OCI-M1 (cell line): ENCODE measurements around the gene TRAPPC12.

Experiments used
- DNase-seq: peaks from one replicate; lab custom pipeline; 2025; lab: John Stamatoyannopoulos, UW

TRAPPC12 gene

DNA sequence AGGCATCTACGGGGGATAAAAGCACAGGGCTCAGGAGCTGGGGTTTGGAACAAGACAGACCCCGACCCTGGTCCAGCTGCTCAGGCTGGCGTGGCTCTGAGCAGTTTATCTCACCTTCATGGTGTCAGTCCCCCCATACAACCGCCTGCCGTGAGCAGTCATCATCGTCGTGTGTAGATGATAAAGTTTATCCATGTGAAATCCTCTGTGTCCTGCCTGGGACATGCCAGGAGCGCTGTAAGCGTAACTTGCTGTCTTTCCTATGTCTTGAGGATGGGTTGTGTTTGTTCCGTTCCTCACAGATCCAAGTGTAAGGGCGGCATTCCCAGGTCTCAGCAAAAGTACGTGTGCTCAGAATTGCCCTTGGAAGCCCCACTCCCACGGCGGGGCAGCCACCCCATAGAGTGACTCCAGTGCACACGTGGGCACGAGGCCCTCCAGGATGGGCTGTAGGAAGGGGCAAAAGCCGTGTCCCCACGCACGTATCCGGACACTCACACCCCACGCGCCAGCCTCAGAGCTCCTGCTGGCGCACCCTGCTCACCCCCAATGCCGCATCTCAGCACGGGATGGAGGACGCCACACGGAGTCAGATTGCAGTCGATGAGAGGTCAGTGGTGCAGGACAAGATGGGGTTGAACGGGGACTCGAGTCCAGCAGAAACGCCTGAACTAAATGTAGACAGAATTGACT, 88.9 kb downstream of the TRAPPC12 start:
- DNase-seq: no peak

DNA sequence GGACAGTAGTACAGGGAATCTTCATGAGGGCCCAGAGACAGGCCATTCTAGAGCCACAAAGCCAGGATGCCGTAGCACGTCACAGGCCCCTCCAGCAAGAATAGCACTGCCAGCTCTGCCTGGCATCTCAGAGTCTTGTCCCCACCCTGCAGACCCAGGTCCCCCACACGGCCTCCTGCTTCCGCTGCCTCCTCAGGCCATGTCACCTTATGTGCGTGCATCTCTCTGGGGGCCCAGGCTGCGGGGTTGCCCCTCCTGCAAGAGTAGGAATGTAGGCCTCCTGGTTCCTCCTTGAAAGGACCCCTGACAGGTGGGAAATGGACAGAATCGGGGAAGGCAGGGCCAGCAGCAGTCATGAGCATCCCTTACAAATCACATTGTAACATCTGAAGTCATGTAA, 90.0 kb downstream of the TRAPPC12 start:
- no peak for DNase-seq

DNA sequence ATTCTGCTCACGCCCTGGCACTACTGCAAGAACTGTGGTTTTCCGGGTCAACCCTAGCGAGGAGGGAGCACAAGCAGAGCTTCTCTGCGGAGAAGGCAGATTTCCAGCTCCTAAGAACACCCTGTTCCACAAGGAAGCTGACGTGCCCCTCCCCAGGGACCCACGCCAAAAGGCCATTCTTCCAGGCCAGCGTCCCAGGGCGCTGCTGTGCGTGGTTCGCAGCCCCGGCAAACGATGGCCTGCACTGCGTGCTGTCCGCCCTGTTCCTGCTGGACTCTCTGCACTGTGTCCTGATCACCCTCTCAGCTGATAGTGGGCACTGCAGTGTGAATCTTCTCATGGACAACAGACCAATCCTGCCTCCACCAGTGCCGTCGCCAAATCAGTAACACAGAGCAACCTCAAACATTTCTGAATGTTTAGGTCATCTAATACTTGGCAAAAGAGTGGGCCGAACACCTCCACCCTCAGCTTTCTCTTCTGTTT, 90.7 kb downstream of the TRAPPC12 start:
- no peak for DNase-seq

DNA sequence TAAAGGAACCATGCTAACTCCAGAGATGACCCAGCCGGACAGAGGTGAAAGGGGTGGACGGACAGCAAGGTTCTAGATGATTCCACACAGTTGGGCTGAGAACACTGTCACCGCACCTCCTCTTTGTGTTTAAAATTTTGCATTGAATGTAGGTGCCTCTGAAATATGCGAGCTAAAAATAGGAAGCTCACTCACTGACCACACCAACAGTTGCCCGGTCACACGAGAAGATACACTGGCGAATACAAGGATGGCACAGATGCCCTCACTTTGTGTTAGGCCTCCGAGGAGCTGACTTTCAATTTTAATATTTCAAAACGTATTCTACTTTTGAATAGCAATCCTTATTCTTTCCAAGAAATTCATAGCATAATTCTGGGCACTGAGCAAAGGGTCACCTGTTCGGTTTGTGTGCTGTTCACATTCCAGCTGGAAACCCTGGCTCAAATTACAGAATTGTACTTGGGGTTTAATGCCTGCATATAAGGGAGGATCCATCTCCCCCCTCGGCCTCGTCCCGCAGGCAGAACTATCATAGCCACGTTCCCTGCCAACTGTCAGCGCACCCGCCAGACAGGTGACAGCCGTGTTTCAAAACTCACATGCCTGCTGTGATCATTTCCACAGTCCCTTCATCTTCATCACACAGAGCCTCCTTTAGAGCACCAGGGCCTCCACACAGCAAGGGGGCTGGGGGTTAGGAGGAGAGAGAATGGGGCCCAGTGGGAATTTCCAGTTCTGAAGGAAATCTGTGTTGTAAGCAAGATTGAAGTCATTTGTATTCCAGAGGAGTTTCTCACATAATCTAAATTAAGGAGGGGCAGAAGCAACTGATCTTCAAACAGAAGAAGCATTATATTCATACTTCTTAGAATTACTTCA, 91.6 kb downstream of the TRAPPC12 start:
- DNase-seq: no peak

DNA sequence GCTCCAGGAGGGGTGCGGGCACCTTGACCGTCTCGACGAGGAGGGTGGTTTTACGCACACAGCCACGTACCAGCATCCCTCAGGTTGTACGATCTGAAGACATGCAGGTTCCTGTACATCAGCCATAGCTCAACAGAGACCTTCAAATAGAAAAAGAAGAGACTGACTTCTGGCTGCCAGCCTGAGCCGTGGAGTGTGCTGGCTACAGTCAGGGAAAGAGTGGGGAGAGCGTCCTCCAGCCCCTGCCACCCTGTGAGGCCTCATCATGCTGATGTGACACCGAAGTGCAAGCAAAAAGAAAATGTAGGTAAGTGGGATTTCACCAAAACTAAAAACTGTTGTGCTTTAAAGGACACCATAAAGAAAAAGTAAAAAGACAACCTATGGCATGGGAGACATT, 92.8 kb downstream of the TRAPPC12 start:
- DNase-seq: no peak

DNA sequence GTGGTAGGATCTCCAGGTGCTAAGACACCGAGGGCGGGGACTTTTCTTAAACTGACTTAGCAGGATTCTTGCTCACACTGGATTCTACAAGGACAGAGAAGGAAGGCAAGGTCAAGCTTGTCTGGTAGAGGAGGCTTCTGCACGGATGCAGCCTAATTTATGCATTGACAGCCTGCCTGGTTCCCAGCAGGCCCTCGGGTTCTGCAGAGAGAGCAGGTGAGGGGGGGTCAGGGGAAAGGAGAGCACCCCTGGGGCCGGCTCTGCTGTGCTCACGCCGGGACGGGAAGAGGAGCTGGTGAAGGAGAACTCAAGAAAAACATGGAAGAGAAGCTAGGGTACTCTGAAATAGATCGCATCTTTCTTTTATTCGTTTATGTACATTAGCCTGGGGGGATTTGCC, 93.5 kb downstream of the TRAPPC12 start:
- no peak for DNase-seq

DNA sequence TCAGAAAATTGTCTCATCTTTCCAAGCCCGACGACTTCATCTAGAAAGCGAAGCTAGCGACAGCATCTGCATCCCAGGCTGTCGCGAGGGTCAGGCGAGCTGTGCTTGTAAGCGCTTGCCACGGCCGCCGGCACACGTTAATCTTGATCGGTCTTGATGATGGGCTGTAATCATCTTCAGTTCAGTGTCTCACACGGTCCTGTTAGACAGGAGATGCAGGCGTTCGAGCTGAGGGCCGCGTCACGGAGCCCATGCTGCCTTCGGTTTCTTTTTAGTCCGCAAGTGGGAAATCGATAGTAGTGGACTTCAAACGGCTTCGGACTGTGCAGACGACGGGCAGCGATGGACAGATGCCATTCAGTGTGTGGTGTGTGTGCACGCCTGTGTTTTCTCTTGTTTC, 96.3 kb downstream of the TRAPPC12 start:
- no peak for DNase-seq

DNA sequence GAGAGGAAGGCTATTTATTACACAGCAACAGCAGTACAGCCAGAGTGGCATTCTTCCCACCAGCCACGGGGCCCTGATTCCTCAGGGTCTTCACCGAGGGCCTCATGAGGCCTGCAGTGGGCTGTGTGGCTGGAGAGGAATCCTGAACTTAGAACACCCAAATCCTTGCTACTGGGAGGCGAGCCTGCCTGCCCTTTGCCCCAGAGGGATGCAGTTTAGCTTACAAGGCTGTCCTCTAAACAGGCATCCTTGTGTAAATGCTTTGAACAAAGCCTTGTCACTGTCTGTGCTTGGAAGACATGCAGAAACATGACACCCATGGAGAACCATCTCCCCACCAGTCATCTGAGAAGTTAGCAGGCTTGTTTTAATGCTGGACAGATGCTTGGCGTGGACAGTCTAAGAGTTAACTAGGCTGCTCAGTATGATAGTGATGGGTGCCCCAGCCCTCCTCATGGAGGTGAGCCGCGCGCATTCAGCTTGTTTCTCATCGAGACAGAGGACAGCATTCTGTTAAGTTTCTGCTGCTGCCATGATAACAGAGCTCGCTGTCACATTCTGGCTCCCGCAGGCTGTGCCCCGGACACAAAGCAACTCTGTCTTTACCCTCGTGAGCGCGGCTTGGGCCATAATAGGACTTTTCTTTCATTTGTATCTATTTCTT, 97.0 kb downstream of the TRAPPC12 start:
- DNase-seq: no peak

DNA sequence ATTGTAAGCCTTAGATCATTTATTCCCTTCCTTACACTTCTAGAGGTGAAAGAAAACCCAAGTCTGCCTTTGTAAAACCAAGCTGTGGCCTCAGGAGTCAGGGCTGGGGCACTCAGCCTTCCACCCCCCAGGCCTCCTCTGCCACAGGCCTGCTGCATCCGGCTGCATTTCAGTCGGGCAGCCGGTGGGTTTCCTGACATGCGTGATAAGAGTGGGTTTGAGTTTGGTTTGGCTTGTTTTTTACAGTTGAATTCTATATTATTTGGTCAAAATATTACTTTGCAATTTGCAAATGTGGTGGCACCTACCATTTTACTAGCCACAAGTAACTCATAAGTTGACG, 97.5 kb downstream of the TRAPPC12 start:
- no peak for DNase-seq

DNA sequence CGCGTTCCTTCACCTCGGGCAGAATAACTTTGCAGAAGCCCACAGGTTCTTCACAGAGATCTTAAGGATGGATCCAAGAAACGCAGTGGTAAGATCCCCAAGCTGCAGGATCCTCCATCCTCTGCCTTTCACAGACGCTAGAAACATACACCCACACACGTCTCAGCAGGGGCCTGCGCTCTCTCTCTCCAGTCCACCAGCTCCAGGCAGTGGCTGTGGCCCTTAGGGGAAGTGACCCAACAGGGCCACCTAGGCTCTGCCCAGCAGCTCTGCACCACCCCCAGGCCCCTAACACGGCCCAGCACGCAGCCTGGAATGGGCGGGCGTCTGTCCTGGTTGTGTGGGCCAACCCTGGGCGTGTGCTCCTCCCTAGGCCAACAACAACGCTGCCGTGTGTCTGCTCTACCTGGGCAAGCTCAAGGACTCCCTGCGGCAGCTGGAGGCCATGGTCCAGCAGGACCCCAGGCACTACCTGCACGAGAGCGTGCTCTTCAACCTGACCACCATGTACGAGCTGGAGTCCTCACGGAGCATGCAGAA, 99.4 kb downstream of the TRAPPC12 start:
- DNase-seq: no peak

DNA sequence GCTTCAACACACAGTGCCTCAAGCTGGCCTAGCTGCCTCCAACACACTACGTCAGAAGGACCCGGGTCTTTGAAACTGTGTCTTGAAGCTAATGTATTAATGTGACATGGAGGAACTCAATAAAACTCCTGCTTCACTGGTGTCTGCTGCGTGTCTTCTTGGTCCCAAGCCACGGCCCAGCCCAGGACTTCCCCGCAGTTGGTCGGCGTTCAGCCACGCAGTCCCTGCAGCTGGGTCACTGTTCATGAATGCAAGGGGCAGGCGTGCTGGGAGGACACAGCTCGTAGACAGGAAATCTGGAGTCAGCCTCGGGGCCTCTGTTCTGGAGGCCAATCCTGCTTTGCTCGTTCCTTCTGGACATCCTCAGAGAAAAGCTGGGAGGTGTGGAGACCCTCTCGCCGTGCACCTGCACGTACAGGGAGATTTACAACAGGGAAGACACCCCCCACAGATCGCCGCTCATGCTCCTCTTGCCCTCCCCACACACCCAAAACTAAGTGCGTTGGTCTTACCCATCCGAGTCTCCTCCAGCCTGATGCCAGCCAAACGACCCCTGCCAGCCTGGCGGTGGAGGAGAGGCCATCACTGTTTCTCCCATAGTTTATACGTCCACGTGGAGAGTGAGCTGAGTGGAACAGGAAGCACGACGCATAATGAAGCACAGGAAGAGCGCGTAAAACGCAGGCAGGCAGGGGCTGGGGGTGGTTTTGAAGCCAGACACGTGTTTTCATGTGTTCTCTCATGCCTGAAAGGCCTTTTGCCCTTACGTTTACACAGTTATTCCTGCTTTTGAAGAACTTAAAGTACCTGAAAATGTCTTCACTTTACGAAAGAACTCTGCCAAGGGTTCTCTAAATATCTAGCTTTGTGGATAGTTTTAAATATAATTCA, 100.2 kb downstream of the TRAPPC12 start:
- DNase-seq: no peak

DNA sequence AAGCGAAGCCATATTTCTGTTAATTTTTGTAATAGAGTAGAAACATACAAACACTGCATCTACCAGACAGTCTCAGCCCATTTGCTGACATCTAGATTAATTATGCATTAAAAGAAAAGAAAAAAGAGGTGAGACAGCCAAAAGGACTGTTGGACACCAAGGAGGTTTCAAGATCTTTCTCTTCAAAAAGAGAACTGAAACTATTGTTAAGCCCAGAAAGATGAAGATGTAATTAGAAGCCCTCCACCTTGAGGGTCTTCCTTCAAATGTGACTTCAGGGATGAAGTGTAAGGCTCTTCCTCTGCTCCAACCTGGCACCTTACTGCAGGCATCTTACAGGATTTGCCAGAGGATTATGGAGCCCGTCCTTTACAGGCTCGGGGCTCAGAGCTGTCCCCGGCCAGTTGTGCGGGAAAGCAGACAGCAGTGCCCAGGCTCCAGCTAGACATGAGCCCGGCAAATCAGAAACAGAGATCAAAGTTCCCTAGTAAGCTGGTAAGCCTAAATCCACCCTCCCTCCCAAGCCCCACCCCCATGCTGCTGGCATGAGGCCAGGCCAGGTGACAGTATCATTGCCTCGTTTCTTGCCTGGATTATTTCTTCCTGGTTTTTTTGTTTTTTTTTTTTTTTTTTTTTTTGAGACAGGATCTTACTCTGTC, 101.0 kb downstream of the TRAPPC12 start:
- no peak for DNase-seq

DNA sequence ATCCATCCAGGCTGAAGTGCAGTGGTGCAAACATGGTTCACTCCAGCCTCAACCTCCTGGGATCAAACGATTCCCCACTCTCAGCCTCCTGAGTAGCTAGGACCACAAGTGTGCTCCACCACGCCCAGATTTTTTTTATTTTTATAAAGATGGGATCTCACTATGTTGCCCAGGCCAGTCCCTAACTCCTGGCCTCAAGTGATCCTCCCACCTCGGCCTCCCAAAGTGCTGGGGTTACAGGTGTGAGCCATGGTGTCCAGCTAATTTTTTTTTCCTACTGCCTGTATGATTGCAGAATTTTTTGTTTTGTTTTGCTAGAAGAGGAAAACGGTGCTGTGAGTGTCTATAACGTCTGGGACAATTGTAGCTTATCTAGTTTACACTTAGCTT, 101.5 kb downstream of the TRAPPC12 start:
- no peak for DNase-seq

DNA sequence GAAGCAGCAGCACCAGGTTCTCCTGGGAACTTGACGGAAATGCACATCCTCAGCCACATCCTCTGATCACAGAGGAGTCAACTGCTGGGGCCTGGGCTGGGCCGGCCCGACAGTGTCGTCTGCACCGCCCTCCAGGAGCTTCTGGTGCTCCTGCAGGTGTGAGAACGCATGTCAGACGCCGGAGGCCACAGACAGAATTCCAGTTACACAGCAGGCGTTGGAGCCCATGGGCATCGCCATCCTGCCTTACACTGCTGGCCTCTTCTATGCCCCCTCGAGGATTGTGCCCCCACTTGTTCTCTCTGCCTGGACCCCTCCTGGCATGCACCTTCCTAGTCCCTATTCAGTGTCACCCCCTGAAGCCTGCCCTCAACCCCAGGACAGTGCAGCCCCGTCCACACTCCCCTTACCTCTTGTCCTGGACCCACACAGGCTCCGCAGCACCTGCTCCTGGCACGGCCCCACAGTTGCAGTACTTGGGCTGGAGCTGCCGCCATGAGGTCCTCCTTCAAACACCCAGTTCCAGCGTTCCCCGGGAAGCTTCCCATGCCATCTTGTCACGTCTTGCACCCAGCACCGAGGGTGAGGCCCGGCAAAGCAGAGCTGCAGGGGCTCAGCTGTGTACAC, 102.4 kb downstream of the TRAPPC12 start:
- no peak for DNase-seq

DNA sequence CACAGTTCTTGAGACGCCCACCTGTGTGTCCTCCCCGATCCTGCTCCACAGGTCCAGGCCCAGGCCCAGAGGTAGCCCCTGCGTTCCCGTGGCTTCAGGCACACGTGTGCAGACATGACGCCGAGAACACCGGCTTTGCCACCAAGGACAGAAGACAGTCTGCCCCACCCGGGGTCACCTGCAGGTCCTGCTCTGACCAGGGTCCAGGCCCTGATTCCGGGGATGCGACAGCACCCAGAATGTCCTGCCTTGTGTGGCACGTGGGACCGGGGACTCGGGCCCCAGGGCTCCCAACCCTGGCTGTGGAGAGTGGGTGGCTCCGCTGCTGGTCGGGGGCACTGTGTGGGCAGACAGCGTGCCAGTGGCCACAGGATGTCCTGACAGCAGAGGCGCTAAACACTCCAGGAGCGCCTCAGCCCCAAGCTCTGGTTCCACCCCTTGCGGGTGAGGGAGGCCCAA, 102.9 kb downstream of the TRAPPC12 start:
- DNase-seq: no peak

DNA sequence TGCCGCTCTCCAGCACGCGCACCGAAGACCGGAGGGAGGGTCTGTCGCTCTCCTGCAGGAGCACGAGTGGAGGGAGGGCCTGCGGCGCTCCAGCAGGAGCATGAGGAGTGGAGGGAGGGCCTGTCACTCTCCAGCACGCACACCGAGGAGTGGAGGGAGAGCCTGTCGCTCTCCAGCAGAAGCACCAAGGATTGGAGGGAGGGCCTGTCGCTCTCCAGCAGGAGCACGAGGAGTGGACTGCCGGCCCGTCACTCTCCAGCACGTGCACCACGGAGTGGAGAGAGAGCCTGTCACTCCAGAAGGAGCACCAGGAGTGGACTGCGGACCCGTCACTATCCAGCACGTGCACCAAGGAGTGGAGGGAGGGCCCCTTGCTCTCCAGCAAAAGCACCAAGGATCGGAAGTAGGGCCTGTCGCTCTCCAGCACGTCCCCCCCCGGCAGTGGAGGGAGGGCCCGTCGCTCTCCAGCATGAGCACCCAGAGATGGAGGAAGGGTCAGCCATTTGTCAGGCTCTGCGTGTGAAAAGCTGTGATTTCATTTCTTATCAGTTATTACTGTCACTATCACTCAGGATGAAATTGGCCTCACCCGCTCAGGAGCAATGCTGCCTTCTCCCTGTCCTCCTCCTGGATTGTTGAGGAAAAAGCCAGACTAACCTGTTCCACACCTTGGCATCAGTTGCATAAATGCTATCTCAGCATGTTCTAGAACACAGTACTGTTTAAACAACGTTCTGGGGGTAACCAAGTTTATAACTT, 103.9 kb downstream of the TRAPPC12 start:
- DNase-seq: no peak

DNA sequence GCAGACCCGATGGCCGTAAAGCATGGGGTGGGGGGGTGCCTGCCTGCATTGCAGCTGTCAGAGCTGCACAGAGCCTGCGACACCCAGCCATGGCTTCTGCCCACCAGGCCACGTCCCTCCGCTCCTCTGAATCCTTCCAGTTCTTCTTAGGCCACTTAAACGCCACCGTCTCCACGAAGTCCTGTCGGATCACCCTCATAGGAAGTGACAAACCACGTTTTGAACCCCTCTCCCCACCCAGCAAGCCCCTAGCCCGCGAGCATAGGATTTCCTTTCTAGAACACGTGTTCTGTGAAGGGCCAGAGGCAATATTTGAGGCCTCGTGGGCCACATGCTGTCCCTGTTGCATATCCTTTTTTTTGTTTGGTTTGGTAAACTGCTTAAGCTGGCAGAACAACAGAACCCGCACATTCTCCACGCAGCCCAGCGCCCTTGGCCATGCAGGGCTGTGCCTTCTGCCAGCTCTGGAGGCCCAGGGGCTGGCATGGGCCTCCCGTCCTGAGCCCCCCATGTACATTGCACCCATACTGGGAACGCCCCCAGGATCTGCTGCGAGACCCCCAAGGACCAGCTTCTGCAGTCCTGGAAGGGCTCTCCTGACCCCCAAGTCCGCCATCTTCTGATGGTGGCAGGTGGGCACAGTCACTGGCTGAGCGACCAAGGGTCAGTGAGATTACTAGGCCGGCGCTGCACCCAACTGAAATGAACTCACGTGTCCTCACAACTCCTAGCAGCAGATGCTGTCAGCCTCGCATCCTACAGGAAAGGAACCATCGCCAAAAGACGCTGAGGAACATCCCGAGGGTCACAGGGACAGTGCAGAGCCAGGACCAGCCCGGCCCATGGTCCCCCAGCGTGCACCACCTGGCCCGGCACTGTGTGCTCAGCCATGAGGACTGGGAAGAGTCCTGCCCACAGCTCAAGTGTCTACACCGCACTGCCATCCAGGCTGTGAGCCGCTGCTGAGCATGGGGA, 104.8 kb downstream of the TRAPPC12 start:
- no peak for DNase-seq

DNA sequence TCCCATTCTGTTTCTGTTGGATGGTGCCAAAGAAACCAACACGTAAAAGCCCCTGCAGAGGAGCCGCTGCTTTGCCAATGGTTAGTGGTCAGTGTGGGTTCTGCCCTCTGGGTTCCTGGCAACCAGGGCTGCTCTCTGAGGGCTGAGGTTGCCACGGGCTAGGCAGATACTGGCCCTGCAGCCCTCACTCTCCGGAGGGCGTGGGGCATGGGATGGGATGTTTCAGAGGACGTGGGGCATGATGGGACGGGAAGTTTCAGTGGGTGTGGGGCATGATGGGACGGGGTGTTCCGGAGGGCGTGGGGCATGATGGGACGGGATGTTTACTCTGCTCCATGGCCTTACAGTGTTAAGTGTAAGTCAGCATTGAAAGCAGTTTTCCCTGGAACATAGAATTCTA, 105.7 kb downstream of the TRAPPC12 start:
- no peak for DNase-seq
